Mucosa of descending colon (tissue), 3 donors: Measurements from ENCODE around the gene RUNX1. TPM values are rescaled to one million over a fixed set of nuclear protein-coding genes. Genes with fewer than 3 reads are reported as not detected.

ENCODE experiments used
- ATAC-seq: fragments of 200-7000 bp; cut with Tn5 transposase; one replicate; pipeline ENCODE4 v1.9.1; 2020; ENCODE audit warnings: mild to moderate bottlenecking, moderate library complexity
- DNase-seq, 3 donors: peaks; one replicate each; pipeline ENCODE4 v3.0.0-alpha.2; 2020
- H3K36me3 ChIP-seq: fragments of 200-600 bp; one replicate; pipeline ENCODE4 v1.8.0; 2021; ENCODE audit warnings: low read depth, mild to moderate bottlenecking
- H3K4me1 ChIP-seq: fragments of 200-600 bp; one replicate; pipeline ENCODE4 v1.8.0; 2021; ENCODE audit warnings: low read depth, mild to moderate bottlenecking
- H3K4me3 ChIP-seq: fragments of 200-600 bp; one replicate; pipeline ENCODE4 v1.8.0; 2021; ENCODE audit warnings: mild to moderate bottlenecking
- H3K9me3 ChIP-seq: fragments of 200-600 bp; one replicate; pipeline ENCODE4 v1.8.0; 2021; ENCODE audit warnings: mild to moderate bottlenecking
- intact Hi-C, 2 donors: fragments of 100-400 bp; cut with DNase I in 1 of 2; cut with micrococcal nuclease in 1 of 2; formaldehyde crosslinking; loops; one replicate each; pipeline versions ENCODE4 v1.11.0 to v1.11.1; 2022; cut with DNase I, micrococcal nuclease
- total RNA-seq, 3 donors: library from RNA; stranded (reverse); fragmentation: NEBNext Ultra II Directional in 2 of 3; extraction: Animal tissue kit (Norgen Biotek cat#: 25700) in 2 of 3; gene quantifications; one replicate each; pipeline versions ENCODE4 v1.2.1 to v1.2.4, GENCODE V29; 2021 to 2023
- TF ChIP-seq, protein P1 (sequence below): fragments of 200-600 bp; IDR thresholded peaks from one replicate; pipeline ENCODE4 v1.8.0; 2022; ENCODE audit warnings: antibody characterized with exemption, mild to moderate bottlenecking
- donor health status: DM: no; HTN: no; CAD: no; lungs with moderate emphysema.
- donor health status: DM: no; HTN: no; CAD: no.
- donor health status: DM: no; HTN: yes; CAD: no.

The RUNX1 gene
- total RNA-seq, 3 donors from 2014 or later, result 16.5 to 29.4 (median 24.0) TPM

DNA sequence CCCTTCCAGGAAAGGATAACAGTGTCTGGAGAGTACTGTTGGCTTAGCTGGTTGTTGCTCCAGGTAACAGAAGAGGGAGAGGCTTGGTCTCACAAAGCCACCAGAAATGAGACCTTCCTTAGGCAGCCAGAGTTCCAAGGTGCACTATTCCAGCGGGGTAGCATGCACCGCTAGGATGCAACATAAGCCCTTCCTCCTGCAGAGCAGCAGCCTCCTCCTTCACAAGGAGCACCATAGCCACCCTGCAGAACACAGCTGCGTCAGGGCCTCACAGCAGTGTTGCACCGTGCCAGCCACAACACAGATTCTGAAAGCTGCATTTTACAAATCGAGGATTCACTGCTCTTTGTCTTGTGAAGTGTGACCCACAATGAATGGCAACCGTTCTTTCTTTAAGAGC, 238.3 kb downstream of the RUNX1 start:
- TF ChIP-seq, protein P1, sequence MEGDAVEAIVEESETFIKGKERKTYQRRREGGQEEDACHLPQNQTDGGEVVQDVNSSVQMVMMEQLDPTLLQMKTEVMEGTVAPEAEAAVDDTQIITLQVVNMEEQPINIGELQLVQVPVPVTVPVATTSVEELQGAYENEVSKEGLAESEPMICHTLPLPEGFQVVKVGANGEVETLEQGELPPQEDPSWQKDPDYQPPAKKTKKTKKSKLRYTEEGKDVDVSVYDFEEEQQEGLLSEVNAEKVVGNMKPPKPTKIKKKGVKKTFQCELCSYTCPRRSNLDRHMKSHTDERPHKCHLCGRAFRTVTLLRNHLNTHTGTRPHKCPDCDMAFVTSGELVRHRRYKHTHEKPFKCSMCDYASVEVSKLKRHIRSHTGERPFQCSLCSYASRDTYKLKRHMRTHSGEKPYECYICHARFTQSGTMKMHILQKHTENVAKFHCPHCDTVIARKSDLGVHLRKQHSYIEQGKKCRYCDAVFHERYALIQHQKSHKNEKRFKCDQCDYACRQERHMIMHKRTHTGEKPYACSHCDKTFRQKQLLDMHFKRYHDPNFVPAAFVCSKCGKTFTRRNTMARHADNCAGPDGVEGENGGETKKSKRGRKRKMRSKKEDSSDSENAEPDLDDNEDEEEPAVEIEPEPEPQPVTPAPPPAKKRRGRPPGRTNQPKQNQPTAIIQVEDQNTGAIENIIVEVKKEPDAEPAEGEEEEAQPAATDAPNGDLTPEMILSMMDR, result no peak
- peaks cover 13% of the 10 kb centered on the region for H3K4me1 ChIP-seq
- no peak overlapping the region for H3K4me3 ChIP-seq
- no peak for DNase-seq
- H3K36me3 ChIP-seq, result no peaks in the 10 kb centered on the region
- no peak for ATAC-seq
- intact Hi-C loops, result no loop called here
- H3K9me3 ChIP-seq, result no peaks in the 10 kb centered on the region

DNA sequence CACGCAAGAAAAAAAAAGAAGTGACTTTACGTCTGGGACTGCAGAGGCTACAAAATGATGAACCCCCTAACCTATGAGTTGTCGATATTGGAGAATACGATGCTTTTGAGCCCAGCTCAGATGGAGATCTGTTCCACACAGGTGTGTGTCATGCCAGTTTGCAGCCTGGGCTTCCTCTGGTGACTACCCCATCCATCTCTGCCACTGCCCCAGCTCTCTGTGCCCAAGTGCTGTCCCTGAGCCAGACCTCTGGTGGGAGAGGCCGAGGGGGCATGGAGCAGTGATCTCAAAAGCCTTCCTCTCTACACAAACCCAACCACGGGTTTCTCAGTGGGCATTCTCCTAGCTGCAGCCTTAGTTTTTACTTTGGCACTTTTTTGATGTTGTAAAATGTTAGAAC, 239.3 kb downstream of the RUNX1 start:
- peaks cover 13% of the 10 kb centered on the region for H3K4me1 ChIP-seq
- ATAC-seq, result no peak

DNA sequence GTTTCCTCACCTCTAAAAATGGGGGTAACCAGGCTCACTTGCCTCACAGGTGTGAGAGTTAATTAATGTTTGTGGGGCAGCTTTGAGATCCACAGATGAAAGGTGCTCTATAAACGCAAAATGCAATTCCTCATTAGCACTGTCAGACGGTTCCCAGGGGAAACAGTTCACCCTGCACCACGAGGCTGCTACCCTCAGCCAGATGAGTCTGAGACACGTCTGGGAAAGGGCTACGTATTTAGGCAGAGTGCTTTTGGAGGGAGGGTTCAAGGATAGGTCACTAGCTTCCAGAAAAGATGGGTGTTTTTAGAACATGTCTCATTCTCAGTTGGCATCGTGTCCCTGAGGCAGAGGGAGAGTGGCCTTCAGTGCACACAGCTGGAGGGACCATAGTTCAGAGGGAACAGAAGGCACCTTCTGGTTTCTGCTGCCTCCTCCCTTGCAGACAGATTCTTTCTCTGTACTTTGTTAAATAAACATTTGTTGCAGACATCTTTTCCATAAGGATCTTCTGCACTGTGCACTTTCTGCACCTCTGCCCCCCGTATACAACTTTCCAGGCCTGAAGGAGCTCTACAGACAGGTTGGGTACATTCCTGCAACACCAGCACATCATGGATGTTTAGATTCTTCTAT, 240.4 kb downstream of the RUNX1 start:
- intact Hi-C loops, result no loop called here

More for the DNA sequence above, 239.3 kb downstream of the RUNX1 start:
- no peak overlapping the region for H3K4me3 ChIP-seq
- no peaks in the 10 kb centered on the region for H3K9me3 ChIP-seq
- H3K36me3 ChIP-seq, result no peaks in the 10 kb centered on the region
- no peak for DNase-seq
- TF ChIP-seq, protein P1, result no peak
- intact Hi-C loops, result no loop called here

DNA sequence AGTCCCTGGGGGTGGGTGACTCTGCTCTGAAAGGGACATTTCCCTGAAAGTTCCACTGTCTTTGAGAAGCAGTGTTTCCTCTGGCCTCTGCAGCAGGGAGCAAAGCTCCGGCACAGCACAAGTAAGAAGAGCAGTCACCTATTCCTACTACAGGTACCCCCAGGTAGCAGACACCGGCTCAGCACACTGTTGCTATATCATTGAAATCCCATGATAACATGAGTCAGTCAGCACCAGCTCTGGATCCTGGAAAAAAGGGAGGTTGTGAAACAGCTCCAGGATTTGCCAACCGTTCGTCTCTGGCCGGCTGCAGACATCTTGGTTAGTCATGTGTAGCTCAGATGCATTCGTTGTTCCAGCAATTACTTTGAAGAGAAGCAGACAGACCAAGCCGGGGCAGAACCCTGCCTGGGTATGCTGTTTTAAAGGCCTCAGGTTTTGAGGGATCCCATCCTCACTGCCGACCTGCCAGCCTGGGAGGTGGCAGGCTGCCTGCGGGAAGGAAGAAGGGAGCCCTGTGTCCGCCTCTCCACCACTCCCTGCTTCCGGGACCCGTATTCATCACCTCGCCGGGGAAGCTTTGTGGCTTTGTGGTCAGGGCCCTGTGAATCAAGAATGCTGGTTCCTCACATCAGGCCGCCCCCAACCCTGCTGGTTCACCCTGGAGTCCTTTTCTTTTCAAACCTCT, 241.1 kb downstream of the RUNX1 start:
- Histone ChIP-seq H3K36me3 (no peaks in the 10 kb centered on the region), H3K4me1 (peaks cover 13% of the 10 kb centered on the region), H3K9me3 (no peaks in the 10 kb centered on the region), H3K4me3 (no peak overlapping the region)
- peak; percentile 24 for ATAC-seq
- intact Hi-C loops, result no loop called here
- TF ChIP-seq, protein P1, result no peak
- no peak for DNase-seq

More for the DNA sequence above, 240.4 kb downstream of the RUNX1 start:
- ATAC-seq (no peak), DNase-seq (no peak)
- Histone ChIP-seq H3K36me3 (no peaks in the 10 kb centered on the region), H3K4me3 (no peak overlapping the region), H3K9me3 (no peaks in the 10 kb centered on the region), H3K4me1 (peaks cover 13% of the 10 kb centered on the region)
- TF ChIP-seq, protein P1, result no peak

DNA sequence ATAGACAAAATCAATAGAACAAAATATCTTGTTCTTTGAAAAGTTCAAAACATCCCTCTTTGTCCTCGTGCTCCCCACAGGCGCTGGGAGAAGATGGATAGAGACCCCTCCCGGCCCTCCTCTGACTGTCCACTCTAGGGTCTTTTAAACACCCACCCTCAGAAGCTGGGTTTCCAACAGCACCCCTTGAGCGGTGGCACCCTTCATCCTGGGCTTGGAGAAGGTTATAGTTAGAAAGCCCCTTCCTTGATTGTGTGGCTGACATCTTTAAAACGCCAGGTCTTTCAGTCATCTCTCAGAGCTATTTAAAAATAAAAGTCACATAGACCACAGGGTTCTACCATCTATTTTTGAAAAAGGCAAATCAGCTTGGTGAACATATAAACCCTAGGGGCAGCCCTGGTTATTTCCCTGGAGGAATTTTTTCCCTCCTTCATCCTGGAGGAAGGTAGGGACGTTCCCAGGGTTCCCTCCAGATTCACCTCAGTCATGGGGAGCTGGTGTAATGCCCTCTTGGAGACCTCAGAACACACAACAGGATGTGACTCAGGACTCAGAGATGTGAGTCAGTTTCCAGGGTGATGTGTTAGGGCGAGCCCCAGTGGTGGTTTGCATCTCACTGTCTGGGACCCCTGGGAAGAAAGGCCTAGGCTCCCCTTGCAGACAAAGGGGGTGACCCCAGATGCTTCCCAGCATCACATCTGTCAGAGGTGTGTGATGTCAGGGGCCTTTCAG, 241.8 kb downstream of the RUNX1 start:
- no peak for DNase-seq

More for the DNA sequence above, 241.8 kb downstream of the RUNX1 start:
- TF ChIP-seq, protein P1, result no peak
- no peaks in the 10 kb centered on the region for H3K36me3 ChIP-seq
- intact Hi-C loops, result no loop called here
- H3K4me3 ChIP-seq, result no peak overlapping the region
- no peaks in the 10 kb centered on the region for H3K9me3 ChIP-seq
- peaks cover 14% of the 10 kb centered on the region for H3K4me1 ChIP-seq
- peak; percentile 64 for ATAC-seq
